Inflammatory macrophage treated with lipopolysaccharide for 4 hours (primary cell): ENCODE data around the gene RXRG.

Experiments
- DNase-seq: peaks from one replicate; pipeline ENCODE4 v3.0.0-alpha.2; 2020

RXRG gene

DNA sequence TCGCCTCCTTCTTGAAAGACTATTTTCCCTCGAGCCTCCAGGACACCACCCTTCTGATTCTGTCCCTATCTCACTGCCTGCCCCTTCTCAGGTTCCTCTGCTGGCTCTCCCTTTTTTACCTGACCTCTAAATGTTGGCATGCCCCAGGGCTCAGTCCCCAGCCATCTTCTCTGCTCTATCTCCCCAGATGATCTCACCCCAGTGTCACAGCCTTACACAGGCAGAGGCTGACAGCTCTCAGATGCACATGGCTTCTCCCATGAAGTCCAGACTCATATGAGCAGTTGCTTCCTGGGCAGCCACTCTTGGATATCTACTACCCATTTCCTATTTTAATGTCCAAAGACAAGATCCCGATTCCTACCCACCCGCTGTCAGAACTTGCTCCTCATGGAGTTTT is 37.5 kb downstream of the RXRG start:
- DNase-seq = no peak

DNA sequence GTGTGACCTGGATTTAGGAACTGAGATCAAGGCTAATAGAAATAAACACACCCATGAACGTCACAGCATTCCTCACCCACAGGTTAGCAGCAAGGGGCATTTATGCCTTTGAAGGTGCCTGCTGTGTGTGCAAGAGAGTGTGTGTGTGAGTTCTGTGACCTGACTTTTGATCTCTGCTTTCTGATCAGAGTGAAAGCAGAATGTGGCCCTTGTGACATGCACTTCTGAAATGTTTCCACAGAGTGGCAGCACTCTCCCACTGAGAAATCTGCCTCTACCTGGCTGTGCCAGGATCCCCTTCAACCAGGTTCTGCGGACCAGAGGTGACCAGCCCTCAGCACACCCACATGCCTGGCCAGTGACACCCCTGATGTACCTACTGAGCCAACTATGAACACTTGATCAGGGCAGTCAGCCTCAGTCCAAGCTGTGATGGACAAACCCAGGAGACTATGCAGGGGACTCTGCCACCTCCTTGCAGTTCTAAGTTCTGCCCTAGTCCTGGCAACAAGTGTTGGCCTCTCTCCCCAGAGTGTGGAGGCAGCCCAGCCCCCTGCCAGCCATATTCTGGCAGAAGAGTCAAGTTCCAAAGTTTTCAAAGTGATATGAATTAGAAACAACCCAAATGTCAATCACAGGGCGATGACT is 41.0 kb downstream of the RXRG start:
- peak; percentile 17 for DNase-seq

DNA sequence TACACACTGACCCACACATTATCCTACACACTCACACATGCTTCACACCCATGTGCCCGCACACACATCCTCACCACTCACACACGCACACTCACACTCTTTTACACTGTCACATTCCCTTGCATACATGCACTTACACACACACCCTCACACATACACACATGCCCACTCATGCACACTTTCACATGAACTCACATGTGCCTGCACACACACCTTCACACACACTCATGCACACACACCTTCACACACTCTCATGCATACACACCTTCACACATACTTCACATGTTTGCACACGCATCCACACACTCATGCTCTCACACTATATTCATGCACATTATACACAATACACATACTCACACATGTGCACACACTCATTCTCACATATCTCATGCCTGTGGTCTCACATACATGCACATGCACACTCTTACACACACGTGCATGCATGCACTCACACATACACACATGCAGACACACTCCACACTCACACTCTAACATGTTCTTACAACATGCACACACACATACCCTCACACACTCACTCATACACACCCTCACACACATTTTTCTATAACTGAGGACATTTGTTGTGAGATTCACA is 42.3 kb downstream of the RXRG start:
- DNase-seq = no peak

DNA sequence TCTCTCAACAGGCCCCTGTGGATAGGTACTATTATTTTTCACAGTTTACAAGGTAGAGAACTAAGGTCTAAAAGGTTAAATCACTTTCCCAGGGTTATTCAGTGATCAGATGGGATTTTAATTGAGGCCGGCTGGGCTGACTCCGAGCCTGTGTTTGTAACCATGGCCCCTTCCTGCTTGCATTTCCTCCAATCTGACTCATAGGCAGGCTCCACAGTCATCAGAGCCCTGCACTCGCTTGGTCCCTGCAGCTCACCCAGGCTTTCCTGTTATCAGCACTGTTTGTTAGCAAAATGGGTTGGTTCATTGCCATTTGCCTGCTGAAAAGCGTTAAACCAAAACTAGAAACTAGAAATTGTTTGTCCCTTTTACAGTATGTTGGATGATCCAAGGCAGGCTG is 47.0 kb downstream of the RXRG start:
- DNase-seq = peak; percentile 15

DNA sequence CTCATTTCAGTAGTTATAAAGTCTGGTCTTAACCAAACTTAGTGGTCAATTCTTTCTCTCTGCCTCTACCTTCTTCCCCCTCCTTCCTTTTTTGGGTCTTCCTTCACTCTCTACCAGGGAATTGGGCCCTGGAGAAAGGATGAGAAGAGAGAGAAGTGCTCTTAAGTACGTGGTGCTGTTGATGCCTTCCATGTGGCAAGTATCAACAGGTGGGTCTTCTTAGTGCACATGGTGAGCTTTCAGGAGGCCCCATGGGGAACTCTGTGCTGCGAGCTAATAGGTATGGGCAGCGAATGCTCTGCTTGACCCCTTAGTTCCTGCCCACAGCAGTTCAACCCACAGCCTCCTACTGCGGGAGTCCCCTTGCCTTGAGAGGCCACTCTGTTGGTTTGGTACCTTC is 49.0 kb downstream of the RXRG start:
- no peak for DNase-seq

DNA sequence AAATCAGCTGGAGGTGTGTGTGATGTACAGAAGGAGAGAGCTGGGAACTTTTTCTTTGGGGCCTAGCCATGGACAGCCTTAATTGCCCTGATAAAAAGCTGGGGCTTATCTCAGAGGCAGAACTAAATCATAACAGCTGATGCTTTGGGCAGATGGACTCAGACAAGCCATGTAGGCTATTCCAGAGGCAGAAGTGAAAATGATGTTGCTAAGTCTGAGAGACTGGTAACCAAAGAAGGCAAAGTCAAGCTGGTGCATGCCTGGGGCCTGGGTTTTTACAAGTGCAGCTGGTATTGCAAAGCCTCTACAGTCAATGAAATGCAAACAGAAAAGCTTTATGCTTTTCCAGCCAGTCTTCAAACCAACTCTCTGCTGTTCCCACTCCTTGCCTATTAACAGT is 49.4 kb downstream of the RXRG start:
- no peak for DNase-seq

DNA sequence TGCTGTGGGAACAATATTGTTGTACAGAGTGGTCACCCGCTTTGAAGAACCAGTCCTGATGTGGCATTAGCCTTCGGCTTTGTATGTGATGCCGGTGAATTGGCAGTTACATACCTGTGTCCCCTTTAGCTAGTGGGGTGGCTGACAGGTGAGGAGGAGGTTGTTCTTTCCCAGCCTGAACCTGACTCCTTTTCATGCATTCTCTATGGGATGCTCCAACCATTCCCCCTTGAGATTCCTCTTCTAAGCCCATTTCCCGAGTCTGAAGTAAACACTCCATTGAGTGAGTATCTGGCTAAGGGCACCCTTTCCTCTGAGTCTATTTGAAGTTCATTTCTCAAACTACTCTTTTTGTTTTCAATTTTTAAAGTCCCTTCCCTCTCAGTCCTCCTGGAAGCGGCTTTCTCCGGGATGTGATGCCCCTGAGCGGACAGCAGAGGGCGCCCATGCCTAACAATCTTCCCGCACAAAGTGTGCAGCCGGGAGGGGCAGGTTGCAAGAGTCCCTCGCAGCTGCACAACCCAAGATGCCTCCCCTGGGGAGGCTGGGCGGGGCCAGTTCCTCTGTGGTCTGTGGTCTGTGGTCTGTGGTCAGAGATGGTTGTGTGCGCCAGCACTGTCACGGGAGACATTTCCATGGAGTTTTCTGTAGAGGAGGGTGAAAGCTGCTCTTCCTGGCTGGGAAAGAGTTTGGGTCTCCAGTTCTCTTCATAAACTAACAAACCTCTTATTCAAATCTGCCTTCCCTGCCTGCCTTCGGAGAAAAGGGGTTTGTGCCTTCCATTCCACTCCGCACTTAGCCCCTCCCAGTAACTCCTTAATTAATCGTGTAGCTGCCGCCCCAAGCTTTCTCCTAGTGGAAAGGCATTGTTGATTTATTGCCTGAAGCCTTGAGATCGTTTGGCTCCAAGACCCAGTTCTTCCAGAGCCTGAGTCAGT is 52.0 kb downstream of the RXRG start:
- DNase-seq = peak; percentile 84

DNA sequence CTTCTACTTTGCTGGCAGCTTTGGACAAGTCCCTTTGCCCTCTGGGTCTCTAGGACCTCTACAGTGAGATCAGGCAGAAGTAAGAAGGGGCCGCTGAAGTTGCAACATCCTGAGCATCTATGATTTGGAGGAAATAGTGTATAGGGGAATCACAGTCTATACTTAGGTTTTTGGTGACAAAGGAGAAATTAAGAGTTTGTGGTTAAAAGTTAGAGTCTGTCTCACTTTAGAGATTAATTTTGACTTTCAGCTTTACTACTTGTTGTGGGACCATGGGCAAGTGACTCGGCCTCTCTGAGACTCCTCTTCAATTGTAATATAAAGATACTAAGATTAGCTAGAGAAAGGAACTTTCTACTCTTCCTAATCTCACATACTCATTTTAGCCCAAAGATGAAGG is 55.3 kb downstream of the RXRG start:
- no peak for DNase-seq

DNA sequence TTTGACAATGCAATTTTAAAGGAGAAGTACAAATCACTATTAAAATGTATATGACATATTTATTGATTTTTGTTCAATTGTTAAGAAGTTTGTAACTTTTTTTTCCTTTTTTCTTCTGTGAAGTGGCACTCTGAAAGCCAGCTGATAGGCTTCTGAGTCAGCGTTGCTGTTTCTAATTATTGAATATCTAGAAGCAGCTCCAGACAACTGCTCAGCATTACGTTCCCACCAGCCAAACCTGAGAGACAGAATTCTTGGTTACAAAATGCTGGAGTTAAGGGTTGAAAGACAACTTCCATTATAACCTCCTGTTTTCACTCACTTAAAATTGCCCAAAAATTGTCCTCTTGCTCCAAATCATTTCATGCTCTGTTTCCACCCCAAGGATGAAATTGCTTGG is 57.0 kb downstream of the RXRG start:
- DNase-seq = no peak

DNA sequence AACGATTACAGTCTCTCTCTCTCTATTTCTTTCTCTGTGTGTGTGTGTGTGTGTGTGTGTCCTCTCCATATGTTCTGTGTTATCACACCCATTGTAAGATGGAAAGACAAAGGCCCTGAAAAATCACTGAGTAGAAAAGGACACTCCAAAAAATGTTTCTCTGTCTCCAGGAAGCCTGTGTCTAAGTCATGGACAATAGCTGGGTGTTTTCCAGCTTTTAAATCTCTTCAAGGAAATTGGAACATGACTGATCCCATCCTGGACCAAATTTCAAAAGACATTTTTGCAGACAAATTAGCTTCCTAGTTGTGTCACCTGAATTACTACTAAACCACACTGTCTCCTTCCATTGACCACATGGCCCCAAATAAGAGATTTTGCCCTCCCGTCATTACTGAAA is 57.4 kb downstream of the RXRG start:
- DNase-seq = no peak

DNA sequence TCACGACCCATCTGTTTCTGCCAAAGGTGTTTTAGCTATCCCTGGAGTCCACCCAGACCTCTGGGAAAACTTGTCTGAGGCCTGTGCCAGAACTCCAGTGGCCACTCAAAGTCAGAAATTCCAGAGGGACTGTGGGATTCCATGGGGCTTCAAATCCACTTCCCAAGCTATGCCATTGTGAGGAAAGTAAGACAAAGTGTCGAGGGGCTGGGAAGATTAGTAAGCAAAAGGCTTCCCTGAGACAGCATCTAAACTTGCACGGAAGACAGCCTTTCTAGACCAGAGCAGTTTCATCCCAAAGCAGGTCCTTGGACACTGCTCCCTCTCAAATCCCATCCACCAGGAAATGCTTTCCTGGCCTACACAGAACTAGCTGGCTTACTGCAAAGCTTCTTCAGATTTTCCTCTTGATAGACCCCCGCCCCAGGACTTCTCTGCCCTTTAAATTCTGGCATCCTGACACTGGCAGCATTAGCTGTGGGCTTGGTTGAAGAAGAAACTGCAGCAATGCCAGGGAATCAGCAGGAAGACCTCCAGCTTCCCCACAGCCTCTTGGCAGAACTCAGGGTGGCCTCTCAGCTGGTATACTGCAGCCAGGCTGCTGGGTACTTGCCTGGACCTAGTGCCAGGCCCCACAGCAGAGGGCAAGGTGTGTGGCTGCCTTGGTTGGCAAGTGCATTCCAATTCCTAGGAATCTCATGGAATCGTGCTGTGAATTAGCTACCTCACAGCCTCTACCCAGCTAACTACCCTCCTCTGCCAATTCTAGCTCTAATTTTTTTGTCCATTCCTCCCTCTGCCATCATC is 61.1 kb downstream of the RXRG start:
- DNase-seq = no peak

DNA sequence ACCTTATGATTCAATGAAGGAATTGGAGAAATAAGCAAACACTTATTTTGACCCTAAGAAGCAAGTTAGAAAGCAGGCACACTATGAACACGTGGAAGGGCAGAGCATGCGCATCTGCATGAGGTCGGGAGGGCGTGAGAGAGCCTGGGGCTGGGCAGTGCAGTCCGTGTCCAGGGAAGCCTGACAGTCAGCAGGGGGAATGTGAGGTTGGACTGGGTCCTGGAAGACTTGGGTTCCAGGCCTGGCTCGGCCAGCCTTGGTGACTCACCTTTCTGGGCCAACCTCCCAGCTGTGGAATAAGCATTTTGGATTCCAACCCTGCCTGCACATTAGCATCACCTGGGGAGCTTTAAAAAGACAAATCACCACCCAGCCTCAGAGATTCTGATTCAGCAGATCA is 61.9 kb downstream of the RXRG start:
- no peak for DNase-seq

DNA sequence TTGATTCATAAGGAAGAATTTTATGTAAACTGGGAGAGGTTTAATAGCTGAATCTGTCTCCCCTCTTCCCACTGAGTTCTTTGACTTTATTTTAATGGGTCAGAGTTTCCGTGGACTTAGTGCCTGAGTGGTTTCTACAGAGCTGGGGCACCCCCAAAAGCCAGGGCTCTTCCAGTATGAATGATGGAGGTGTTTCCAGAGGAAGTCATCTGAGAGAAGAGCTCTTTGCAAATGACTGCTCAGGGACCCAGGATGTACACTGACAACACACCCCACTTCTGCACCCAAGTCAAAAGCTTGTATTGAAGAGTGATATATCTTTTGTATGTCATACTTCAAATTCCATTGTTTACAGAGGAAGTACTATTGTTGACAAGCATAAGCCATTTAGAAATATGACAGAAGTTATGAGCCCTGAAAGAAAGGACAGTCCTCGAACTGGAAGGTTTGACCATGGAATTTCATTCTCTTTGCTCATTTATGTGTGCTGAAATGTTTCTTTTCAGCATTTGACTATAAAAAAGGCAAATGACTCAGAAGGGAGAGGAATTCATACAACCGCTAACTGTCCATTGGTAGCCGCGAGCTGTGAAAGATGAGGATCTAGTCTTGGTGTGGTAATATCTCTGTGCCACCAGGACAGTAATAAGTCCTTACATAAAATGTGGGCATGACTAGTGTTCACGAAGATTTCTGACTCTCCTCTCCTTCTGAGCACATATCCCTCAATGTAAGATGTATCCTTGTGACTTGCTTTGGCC is 63.0 kb downstream of the RXRG start:
- DNase-seq = no peak

DNA sequence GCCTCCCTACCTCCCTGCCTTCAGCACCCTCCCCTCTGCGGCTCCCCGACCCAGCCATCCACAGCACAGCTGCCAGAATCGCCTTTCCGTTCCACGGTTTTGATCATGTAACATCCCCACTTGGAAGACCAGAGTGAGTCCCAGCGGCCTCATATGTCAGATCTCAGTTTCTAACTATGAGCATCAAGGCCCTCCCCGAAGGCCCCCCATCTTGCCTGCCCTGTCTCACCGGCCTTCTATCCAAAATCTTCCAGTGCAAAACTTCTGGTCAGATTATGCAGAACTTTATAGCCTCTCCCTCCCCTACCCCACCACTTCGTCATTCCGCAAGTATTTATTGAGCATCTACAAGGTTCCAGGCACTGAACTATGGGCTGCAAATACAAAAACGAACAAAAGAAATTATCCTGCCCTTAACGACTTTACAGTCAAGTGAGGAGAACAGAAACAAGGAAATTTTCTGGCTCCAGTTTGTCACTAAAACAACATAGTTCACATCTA is 68.1 kb downstream of the RXRG start:
- no peak for DNase-seq

DNA sequence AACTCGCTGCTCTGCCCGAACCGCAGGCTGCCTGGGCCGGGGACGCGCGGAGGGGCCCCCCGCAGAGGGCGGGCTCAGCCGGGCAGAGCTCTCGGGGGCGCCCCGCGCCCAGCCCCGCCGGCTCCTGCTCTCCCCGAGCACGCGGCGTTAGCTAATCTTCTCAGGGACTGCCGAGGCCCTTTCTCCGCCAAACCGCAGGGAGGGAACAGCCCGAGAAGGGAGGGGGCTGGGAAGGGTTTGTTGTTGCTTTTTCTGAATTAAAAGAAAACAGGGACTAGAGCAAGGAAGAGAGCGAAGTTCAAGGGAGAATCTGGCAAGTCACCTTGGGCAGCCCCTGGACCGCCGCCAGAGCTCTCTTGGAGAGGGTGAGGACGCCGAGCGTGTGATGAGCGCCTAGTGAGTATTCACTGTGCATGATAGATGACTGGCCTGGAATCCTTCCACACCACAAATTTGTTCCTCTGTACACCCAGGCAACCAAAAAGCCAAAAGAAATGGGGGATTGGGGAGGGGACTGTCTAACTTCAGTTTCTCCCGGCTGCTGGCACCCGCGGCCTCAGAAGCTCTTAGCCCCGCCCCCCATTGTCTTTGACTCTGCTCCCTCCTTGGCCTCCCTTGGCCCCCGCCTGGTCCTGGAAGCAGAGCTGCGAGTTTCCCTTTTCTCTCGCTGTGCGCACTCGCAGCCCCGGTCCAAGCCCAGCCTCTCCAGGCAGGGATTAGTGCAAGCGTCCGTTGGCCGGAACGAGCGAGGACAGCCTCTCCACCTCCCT is 68.7 kb downstream of the RXRG start:
- DNase-seq = no peak

DNA sequence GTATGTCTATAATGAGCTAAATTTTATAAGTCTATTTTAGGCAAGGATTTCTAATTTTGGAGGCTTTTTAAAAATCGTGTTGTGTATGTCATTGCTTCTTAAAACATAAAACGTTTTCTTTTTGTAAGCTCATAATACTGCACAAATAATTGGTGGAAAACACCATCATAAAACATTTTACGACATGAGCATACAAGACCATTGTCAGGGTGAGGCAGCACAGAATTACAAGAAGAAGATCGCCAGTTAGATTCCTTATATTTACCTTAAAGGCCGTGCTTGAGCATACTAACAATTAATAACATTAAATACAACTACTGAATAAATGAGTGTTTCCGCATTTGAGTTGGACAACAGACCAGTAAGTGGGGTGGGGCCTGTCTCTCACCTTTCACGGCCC is 69.3 kb downstream of the RXRG start:
- no peak for DNase-seq

DNA sequence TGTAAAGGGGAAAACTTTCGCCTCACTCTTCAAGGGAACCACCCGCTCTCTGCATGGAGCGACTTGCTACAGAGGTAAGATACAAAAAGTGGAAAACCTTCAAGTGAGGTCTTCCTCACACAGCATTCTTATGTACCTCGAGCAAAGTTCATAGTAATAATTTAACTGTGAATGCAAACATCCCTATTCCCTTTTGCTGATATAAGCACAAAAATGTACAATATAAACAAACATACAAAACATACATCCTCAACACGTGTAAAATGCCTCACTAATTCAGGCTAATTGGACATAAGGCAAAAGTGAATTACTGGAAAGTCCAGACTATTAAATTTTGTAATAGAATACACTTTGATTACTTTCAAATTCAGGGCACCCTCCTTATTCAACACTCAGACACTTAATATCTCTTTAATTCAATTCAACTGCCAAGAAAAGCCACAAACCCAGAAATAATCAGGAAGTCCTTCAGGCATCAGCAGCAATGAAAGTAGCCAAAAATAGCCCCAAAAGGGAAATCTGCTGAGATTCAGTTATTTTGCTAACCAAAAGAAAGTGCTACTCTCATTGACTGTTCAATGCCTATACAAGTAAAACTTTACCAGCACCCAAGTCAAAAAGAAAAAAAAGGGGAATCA is 73.2 kb downstream of the RXRG start:
- no peak for DNase-seq

DNA sequence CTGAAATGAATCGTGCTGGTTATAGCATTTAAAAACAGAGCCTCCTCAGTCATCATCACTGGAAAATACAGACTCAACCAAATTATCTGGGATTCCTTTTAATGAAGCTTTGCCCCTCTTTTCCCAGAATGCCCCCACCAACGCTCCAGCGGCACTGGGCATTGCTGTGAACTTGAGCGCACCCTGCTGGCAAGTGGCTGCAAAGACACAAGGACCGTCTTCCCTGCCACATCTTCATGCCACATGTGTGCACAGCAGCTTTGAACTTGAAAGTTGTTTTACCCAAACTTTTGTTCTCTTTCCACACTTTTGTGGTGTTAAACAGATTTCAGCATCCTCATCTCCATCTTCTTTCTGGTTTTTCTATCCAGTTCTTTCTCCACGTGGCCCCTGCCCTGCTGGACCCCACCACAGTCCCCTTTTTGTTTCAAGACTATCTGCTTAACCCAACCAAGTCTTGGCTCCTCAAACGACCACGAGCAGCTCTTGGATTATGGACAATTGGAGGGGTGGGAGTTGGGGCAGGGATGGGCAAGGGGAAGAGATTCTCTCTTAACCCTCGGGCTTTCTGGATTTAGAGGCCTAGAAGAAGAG is 75.6 kb downstream of the RXRG start:
- peak; percentile 41 for DNase-seq

DNA sequence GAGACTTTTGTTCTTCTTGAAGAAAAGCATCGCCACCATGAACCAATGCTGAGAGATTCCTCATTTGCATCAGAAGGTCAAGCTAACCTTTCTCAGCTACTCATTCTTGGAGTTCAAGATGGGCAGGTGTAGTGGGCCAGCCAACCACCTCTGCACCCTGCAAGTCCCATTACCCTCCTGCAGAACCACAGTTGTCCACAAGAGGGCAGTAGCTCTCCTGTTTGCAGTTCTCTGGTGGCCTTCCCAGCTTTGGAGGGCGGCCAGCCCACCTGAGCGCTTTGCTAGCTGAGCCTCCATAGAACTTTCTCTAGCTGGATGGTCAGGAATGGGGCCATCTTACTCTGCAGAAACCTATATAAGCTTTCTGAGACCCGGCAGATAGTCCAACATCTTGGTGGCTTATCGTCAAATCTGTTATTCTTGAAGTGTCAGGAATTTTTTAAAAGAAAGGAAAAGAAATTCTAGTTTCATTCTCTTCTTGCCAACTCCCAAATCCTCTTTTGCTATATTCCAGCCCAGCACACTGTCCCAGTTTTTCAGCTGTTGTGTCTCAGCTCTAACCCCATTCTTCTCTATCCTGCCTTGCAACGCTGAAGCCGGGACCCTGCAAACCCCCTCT is 77.4 kb downstream of the RXRG start:
- peak; percentile 62 for DNase-seq

DNA sequence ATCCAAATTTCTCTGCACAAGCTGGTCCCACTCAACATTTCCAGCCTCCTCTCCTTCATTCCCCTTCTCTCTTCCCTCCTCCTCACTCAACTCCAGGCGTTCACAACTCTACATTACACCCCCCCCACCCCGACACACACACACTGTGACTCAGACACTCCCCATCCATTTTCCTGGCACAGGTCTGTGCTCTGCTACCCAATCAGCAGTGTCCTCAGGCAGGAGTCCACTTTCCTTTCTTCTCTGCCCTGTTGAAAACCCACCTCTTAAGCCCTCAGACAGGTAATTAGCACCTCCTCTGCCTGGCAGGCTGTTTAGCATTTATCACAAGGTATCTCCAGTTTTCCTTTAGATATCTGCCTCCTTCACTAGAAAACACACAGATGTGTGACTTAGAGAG is 79.6 kb downstream of the RXRG start:
- DNase-seq = no peak
